A549 (cell line): ENCODE measurements around the gene ZNF519. TPM values are rescaled to one million over a fixed set of nuclear protein-coding genes. Genes with fewer than 3 reads are reported as not detected.
"Not testable (repeated sequence)": the region's sequence is repeated elsewhere in the genome, so short reads cannot be mapped to it uniquely, and the experiment has no call there.

Experiments used
- ATAC-seq, 2 experiments: fragments of 200-7000 bp in 1 of 2; fragments of >200 bp in 1 of 2; cut with Nextera tagmentation in 1 of 2; cut with Tn5 transposase in 1 of 2; 3 replicates each; pipeline versions ENCODE4 v1.8.0 to v1.9.1; 2018 to 2020; ENCODE audit warnings: mild to moderate bottlenecking in 1 of 2, moderate library complexity in 1 of 2
- CTCF ChIA-PET: fragments of 300-600 bp; sonication (Branson Sonifier 250); formaldehyde crosslinking; extraction: SDS; loops from one replicate; lab custom pipeline; 2021; ENCODE audit warnings: antibody characterized with exemption, inconsistent platforms; lab: Yijun Ruan, JAX
- POLR2A ChIA-PET: fragments of 350-600 bp; formaldehyde crosslinking; extraction: SDS; loops from one replicate; lab custom pipeline; 2021; ENCODE audit warnings: antibody characterized with exemption, inconsistent platforms; lab: Yijun Ruan, JAX
- DNase-seq, 2 experiments: peaks; one replicate each; pipeline versions ENCODE4 v3.0.0 to v3.0.0-alpha.2; 2011 to 2016; ENCODE audit warnings: low read depth in 1 of 2, low spot score in 1 of 2
- FAIRE-seq: peaks from 2 replicates; lab custom pipeline; 2011; peaks lifted over from hg19 to GRCh38; lab: Jason Lieb, UNC
- H3K27ac ChIP-seq, 2 experiments: fragments of >200 bp; sonication (Bioruptor Twin); formaldehyde crosslinking; 3 replicates each; pipeline ENCODE4 v1.5.1; 2016 to 2017
- H3K4me1 ChIP-seq: fragments of >200 bp; sonication (Bioruptor Twin); formaldehyde crosslinking; 3 replicates; pipeline ENCODE4 v1.6.1; 2016
- H3K4me2 ChIP-seq: fragments of >200 bp; sonication (Bioruptor Twin); formaldehyde crosslinking; 3 replicates; pipeline ENCODE4 v1.6.1; 2016
- H3K4me3 ChIP-seq: fragments of >200 bp; sonication (Bioruptor Twin); formaldehyde crosslinking; 3 replicates; pipeline ENCODE4 v1.5.1; 2016
- H3K9me3 ChIP-seq: fragments of >200 bp; sonication (Bioruptor Twin); formaldehyde crosslinking; 3 replicates; pipeline ENCODE4 v1.6.1; 2016
- EHF ChIP-seq: fragments of 250-450 bp; sonication (Bioruptor Pico); IDR thresholded peaks from 2 replicates; pipeline ENCODE4 v1.5.0; 2020; ENCODE audit warnings: mild to moderate bottlenecking
- EHMT2 ChIP-seq: fragments of 200-600 bp; sonication (generic); IDR thresholded peaks from 2 replicates; pipeline ENCODE4 v1.6.1; 2016; ENCODE audit warnings: antibody characterized with exemption, low read depth, mild to moderate bottlenecking, moderate library complexity
- ELK1 ChIP-seq: fragments of 150-350 bp; IDR thresholded peaks from 2 replicates; pipeline ENCODE4 v1.6.1; 2014; ENCODE audit warnings: low read depth, mild to moderate bottlenecking, low read length
- HDAC2 ChIP-seq: fragments of 200-600 bp; sonication (generic); IDR thresholded peaks from 2 replicates; pipeline ENCODE4 v1.6.1; 2016
- HEYL ChIP-seq: fragments of 250-450 bp; sonication (Bioruptor Pico); IDR thresholded peaks from 2 replicates; pipeline ENCODE4 v1.8.0; 2021; ENCODE audit warnings: mild to moderate bottlenecking, moderate library complexity
- HOXB13 ChIP-seq: fragments of 250-450 bp; sonication (Bioruptor Pico); IDR thresholded peaks from 2 replicates; pipeline ENCODE4 v1.5.0; 2020; ENCODE audit warnings: low read depth, mild to moderate bottlenecking, moderate library complexity
- JUNB ChIP-seq: fragments of >200 bp; sonication (Bioruptor Twin); formaldehyde crosslinking; IDR thresholded peaks from 2 replicates; pipeline ENCODE4 v1.6.1; 2016
- KDM1A ChIP-seq: fragments of 200-600 bp; sonication (generic); IDR thresholded peaks from 2 replicates; pipeline ENCODE4 v1.6.1; 2016; ENCODE audit warnings: low read depth, mild to moderate bottlenecking
- KDM5A ChIP-seq: fragments of 200-600 bp; sonication (generic); IDR thresholded peaks from 2 replicates; pipeline ENCODE4 v1.6.1; 2016; ENCODE audit warnings: antibody characterized with exemption, mild to moderate bottlenecking
- NPAS2 ChIP-seq: fragments of 250-450 bp; sonication (Bioruptor Pico); IDR thresholded peaks from 2 replicates; pipeline ENCODE4 v1.8.0; 2022; ENCODE audit warnings: mild to moderate bottlenecking, moderate library complexity, borderline replicate concordance
- PBX3 ChIP-seq: IDR thresholded peaks from 2 replicates; pipeline ENCODE4 v1.6.1; 2012
- PHF8 ChIP-seq: fragments of 200-600 bp; sonication (generic); IDR thresholded peaks from 2 replicates; pipeline ENCODE4 v1.6.1; 2016; ENCODE audit warnings: low read depth, mild to moderate bottlenecking, antibody characterized with exemption, moderate library complexity, borderline replicate concordance
- POLR2A ChIP-seq: IDR thresholded peaks from 2 replicates; pipeline ENCODE4 v1.6.1; 2012; ENCODE audit warnings: mild to moderate bottlenecking, low read length
- RCOR1 ChIP-seq: fragments of 150-350 bp; IDR thresholded peaks from 2 replicates; pipeline ENCODE4 v1.6.1; 2014; ENCODE audit warnings: antibody characterized with exemption, low read length, low read depth
- REST ChIP-seq: fragments of 200-600 bp; sonication (generic); IDR thresholded peaks from 2 replicates; pipeline ENCODE4 v1.6.1; 2016; ENCODE audit warnings: antibody characterized with exemption, mild to moderate bottlenecking, moderate library complexity
- SREBF2 ChIP-seq: fragments of 450-650 bp; IDR thresholded peaks from 2 replicates; pipeline ENCODE4 v1.6.1; 2014; ENCODE audit warnings: mild to moderate bottlenecking, moderate library complexity
- WGBS: methylation state at CpG from one replicate; pipeline ENCODE4 v1.1.6; 2017; ENCODE audit errors: missing lambda C conversion rate; 5-methylcytosine and 5-hydroxymethylcytosine counted together
- polyA minus RNA-seq: library from RNA; depleted of rRNA, polyadenylated mRNA; stranded (reverse); fragments of >200 nt; gene quantifications from 2 replicates; pipeline ENCODE4 v1.2.3, GENCODE V29; 2011; rRNA and poly(A)+ RNA removed
- polyA plus RNA-seq, 4 experiments: library from polyadenylated mRNA; depleted of rRNA in 3 of 4; stranded (reverse); fragments of >200 nt; fragmentation: RNase III in 1 of 4; extraction: RNeasy Plus Mini Kit Qiagen cat#74134 plus additional on column Dnase treatment in 1 of 4; gene quantifications; 2 replicates in 3 of 4; 3 replicates in 1 of 4; pipeline ENCODE4 v1.2.3, GENCODE V29; 2011 to 2017

Gene ZNF519
- 6.6 and 7.0 TPM in 2 replicates for polyA plus RNA-seq (2011; rRNA removed)
- polyA plus RNA-seq (2012; cell fraction: cytosol; rRNA removed): 2.0 and 2.5 TPM in 2 replicates
- 4.1 and 6.2 TPM in 2 replicates for polyA plus RNA-seq (2012; cell fraction: nucleus; rRNA removed)
- polyA plus RNA-seq (2017; fragmentation: RNase III; extraction: RNeasy Plus Mini Kit Qiagen cat#74134 plus additional on column Dnase treatment): 3.2 to 3.5 TPM (median 3.3 TPM) in 3 replicates
- polyA minus RNA-seq: 5.8 and 6.0 TPM in 2 replicates

DNA sequence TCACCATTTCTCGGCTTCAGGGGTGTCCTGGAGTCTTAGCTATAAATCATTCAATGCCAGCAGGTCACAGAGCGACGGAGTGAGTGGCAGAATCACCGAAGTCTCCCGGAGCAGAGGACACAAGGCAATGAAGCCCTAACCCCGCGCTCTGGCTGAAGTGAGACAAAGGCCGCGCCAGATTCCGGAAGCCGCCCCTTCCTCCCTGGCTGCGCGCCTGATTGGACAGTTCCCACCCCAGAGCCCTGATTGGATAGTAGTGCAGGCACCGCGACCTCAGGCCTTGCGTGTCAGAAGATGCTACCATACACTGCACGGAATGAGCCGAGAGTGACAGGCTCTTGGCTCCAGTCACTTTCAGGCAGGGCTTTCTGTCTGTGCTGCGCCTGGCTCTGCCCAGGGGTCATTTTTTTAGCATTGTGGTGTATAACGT is at the start of gene ZNF519:
Gene ZNF519, minus strand, starts transcription at position 165 of the 430 bp plus-strand sequence. Its CDS starts 158 bp downstream, at position 7.
- CTCF ChIA-PET, POLR2A ChIA-PET, H3K9me3 ChIP-seq, H3K4me1 ChIP-seq, FAIRE-seq: not testable (repeated sequence)
- peak; percentile 56 for TF ChIP-seq KDM5A
- TF ChIP-seq PHF8: 0 out of 2 replicates have a peak, but pooled peaks have one; percentile 49
- TF ChIP-seq PBX3: peak; percentile 87
- Histone ChIP-seq H3K4me3 (peak within 1 kb of the TSS; percentile 58), H3K27ac (peak within 1 kb of the TSS; percentile 59 to 82; a peak in 5 of 6 replicates), H3K4me2 (peak within 1 kb of the TSS; percentile 58)
- DNase-seq (peak; percentile 70 to 94), ATAC-seq (peak; percentile 100)
- 0% methylated on average over 10 of the region's 20 CpGs for WGBS

DNA sequence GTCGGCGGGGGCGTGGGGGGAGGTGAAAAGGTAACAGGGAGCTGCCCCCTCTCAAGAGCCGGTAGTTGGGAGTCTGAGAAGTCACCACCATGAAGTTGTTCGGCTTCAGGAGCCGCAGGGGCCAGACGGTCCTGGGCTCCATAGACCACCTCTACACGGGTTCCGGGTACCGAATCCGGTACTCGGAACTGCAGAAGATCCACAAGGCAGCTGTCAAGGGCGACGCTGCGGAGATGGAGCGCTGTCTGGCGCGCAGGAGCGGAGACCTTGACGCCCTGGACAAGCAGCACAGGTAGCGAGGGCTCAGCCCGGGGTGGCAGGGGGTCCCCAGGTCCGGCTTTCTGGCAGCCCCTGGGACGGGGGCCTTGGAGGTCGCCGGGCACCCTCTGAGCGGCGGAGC is 47.1 kb upstream of the ZNF519 start:
- Histone ChIP-seq H3K4me2 (peak overlapping the region; percentile 78), H3K4me1 (no peaks in the 10 kb centered on the region), H3K9me3 (no peaks in the 10 kb centered on the region), H3K27ac (peak overlapping the region; percentile 75 to 89), H3K4me3 (peak overlapping the region; percentile 68)
- TF ChIP-seq HEYL (CRISPR knock-in tag) (no peak), JUNB (no peak), PBX3 (no peak), SREBF2 (no peak), ELK1 (no peak), RCOR1 (no peak), REST (no peak), HOXB13 (CRISPR knock-in tag) (no peak), HDAC2 (no peak), NPAS2 (no peak), KDM1A (no peak), POLR2A (no peak), EHF (CRISPR knock-in tag) (no peak), EHMT2 (no peak)
- FAIRE-seq (no peak), DNase-seq (peak; percentile 0 to 5), ATAC-seq (peak; percentile 54 to 72)
- ChIA-PET CTCF (interaction anchor here (1.1 to 1.9 kb wide), 4 partner anchors 10 to 369 kb away, joined by 3 to 13 read pairs (median 5); no protein-coding TSS in a partner anchor), POLR2A (no interaction called here)
- WGBS: no CpG with 5 or more reads among the region's 28 CpGs
